H54 (cell line): ENCODE data around the gene PDE11A.
"Not testable (repeated sequence)": the region's sequence is repeated elsewhere in the genome, so short reads cannot be mapped to it uniquely, and the experiment has no call there.

Experiments used
- DNase-seq: peaks from one replicate; pipeline ENCODE4 v3.0.0; 2011; ENCODE audit warnings: low spot score, mixed read lengths; ENCODE audit not compliant: insufficient read length
- FAIRE-seq: peaks from 3 replicates; lab custom pipeline; 2011; peaks lifted over from hg19 to GRCh38; lab: Jason Lieb, UNC
- POLR2A ChIP-seq: IDR thresholded peaks from 2 replicates; pipeline ENCODE4 v1.6.1; 2011; ENCODE audit warnings: low read depth, mild to moderate bottlenecking, low read length

PDE11A gene

GRCh38 chr2:177952151-177952550 is 120.4 kb downstream of the PDE11A start:
- no peak for DNase-seq
- no peak for FAIRE-seq
- TF ChIP-seq POLR2A = no peak

- not testable (repeated sequence) for DNase-seq, FAIRE-seq
Observed at GRCh38 chr2:177947598-177947997, 125.0 kb downstream of the PDE11A start.

GRCh38 chr2:177944530-177944929 is 128.0 kb downstream of the PDE11A start:
- not testable (repeated sequence) for FAIRE-seq, DNase-seq

GRCh38 chr2:177942731-177943130 is 129.8 kb downstream of the PDE11A start:
- DNase-seq (no peak), FAIRE-seq (no peak)
- no peak for TF ChIP-seq POLR2A

- FAIRE-seq (no peak), DNase-seq (no peak)
- TF ChIP-seq POLR2A = no peak
Observed at GRCh38 chr2:177939211-177939610, 133.4 kb downstream of the PDE11A start.

- FAIRE-seq = no peak
- no peak for DNase-seq
- no peak for TF ChIP-seq POLR2A
Observed at GRCh38 chr2:177930916-177931315, 141.7 kb downstream of the PDE11A start.

GRCh38 chr2:177929662-177930522 is 142.7 kb downstream of the PDE11A start:
- TF ChIP-seq POLR2A = no peak
- no peak for DNase-seq
- FAIRE-seq = no peak

GRCh38 chr2:177923323-177923722 is 149.3 kb downstream of the PDE11A start:
- no peak for TF ChIP-seq POLR2A
- DNase-seq (no peak), FAIRE-seq (no peak)

GRCh38 chr2:177921726-177922125 is 150.9 kb downstream of the PDE11A start:
- FAIRE-seq (no peak), DNase-seq (no peak)
- TF ChIP-seq POLR2A = no peak

GRCh38 chr2:177917169-177917568 is 155.4 kb downstream of the PDE11A start:
- TF ChIP-seq POLR2A = no peak
- DNase-seq = no peak
- no peak for FAIRE-seq

- TF ChIP-seq POLR2A = no peak
- DNase-seq (no peak), FAIRE-seq (no peak)
Observed at GRCh38 chr2:177916342-177916741, 156.2 kb downstream of the PDE11A start.

- DNase-seq = no peak
- FAIRE-seq = no peak
- no peak for TF ChIP-seq POLR2A
Observed at GRCh38 chr2:177914247-177914646, 158.3 kb downstream of the PDE11A start.

- no peak for DNase-seq
- no peak for FAIRE-seq
- TF ChIP-seq POLR2A = no peak
Observed at GRCh38 chr2:177909962-177910361, 162.6 kb downstream of the PDE11A start.

GRCh38 chr2:177908824-177909223 is 163.8 kb downstream of the PDE11A start:
- FAIRE-seq = no peak
- TF ChIP-seq POLR2A = no peak
- DNase-seq = no peak

- no peak for TF ChIP-seq POLR2A
- FAIRE-seq = no peak
Observed at GRCh38 chr2:177908182-177908581, 164.4 kb downstream of the PDE11A start.

More at GRCh38 chr2:177908182-177908581, 164.4 kb downstream of the PDE11A start:
- DNase-seq = no peak
